GM12892 (cell line): ENCODE results near the gene DHX58.

Experiments used
- POLR2A ChIP-seq: IDR thresholded peaks from 2 replicates; pipeline ENCODE4 v1.6.1; 2011; ENCODE audit warnings: low read depth, low read length, control low read depth
- POLR2AphosphoS5 ChIP-seq: IDR thresholded peaks from 2 replicates; pipeline ENCODE4 v1.6.1; 2011; ENCODE audit warnings: low read depth, low read length, control low read depth
- TAF1 ChIP-seq: IDR thresholded peaks from 2 replicates; pipeline ENCODE4 v1.6.1; 2011; ENCODE audit warnings: low read depth, mild to moderate bottlenecking, control low read depth, low read length, borderline replicate concordance

DNA sequence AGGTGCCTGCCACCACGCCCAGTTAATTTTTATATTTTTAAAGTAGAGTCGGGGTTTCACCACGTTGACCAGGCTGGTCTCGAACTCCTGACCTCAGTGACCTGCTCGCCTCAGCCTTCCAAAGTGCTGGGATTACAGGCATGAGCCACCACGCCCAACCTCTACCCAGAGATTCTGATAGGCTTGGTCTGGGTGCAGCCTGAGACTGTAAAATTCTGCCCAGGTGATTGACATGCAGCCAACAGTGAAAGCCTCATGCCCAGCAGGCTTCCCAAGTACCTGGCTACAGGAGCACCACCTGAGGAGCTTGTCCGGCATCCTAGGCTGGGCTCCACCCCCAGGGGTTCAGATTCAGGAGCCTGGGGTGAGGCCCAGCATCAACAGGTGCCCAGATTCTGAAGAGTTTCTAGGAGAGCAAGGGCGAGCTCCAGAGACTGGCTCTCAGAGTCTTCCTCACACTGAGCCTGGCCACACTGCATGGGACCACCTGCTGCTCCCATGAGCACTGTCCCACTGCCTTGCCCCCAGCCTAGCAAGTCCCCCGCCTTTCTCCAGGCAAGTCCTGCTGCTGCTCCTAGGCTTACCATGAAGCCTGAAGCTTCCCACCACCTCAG, 30.9 kb downstream of the DHX58 start:
- TF ChIP-seq POLR2AphosphoS5 (no peak), POLR2A (no peak), TAF1 (no peak)
